Endothelial cell of umbilical vein (primary cell): ENCODE results near the gene NAT10. TPM values are rescaled to one million over a fixed set of nuclear protein-coding genes. Genes with fewer than 3 reads are reported as not detected.

Source experiments
- BruUV-seq: library from RNA; stranded (reverse); fragments of 400-500 nt; replicated peaks from 2 replicates; lab custom pipeline; 2021; lab: Mats Ljungman, UMichigan
- CTCF ChIA-PET: fragments of 300-600, 350-600 bp; sonication (Branson Sonifier 250); formaldehyde crosslinking; loops from one replicate; lab custom pipeline; 2021; ENCODE audit warnings: antibody characterized with exemption, inconsistent platforms; lab: Charles Lee
- POLR2A ChIA-PET: fragments of 300-600, 350-600 bp; sonication (Branson Sonifier 250); formaldehyde crosslinking; loops from one replicate; lab custom pipeline; 2021; ENCODE audit warnings: antibody characterized with exemption, inconsistent platforms; lab: Charles Lee
- DNase-seq: peaks from one replicate; pipeline ENCODE4 v3.0.0-alpha.2; 2011; ENCODE audit warnings: low read depth, low spot score
- FAIRE-seq: peaks from 2 replicates; lab custom pipeline; 2011; peaks lifted over from hg19 to GRCh38; lab: Jason Lieb, UNC
- H2AFZ ChIP-seq: 2 replicates; pipeline ENCODE4 v1.6.0; 2012; ENCODE audit warnings: low read depth, low read length, control low read depth, inconsistent platforms
- H3K27ac ChIP-seq: 2 replicates; pipeline ENCODE4 v1.5.1; 2011; ENCODE audit warnings: low read depth, mild to moderate bottlenecking, control low read depth, low read length, moderate library complexity; ENCODE audit not compliant: insufficient read depth
- H3K27me3 ChIP-seq, 2 experiments: 2 replicates each; pipeline versions ENCODE4 v1.6.0 to v1.6.1; 2011; ENCODE audit warnings: low read length in 2 of 2, mixed read lengths in 1 of 2; ENCODE audit not compliant: control insufficient read depth in 2 of 2, insufficient read depth in 2 of 2
- H3K36me3 ChIP-seq, 2 experiments: 2 replicates in 1 of 2; 3 replicates in 1 of 2; pipeline ENCODE4 v1.5.1; 2011; ENCODE audit warnings: low read length in 2 of 2, mild to moderate bottlenecking in 1 of 2, moderate library complexity in 1 of 2; ENCODE audit not compliant: control insufficient read depth in 2 of 2, insufficient read depth in 2 of 2; ENCODE audit errors: extremely low read depth in 1 of 2
- H3K4me1 ChIP-seq: 3 replicates; pipeline ENCODE4 v1.5.1; 2011; ENCODE audit warnings: mild to moderate bottlenecking, low read length; ENCODE audit not compliant: control insufficient read depth, insufficient read depth; ENCODE audit errors: extremely low read depth
- H3K4me2 ChIP-seq: 2 replicates; pipeline ENCODE4 v1.6.1; 2011; ENCODE audit warnings: low read length, control low read depth, mixed read lengths; ENCODE audit not compliant: insufficient read depth
- H3K4me3 ChIP-seq, 3 experiments: fragments of 200-600 bp in 1 of 3; sonication (generic), shearing (Covaris generic) in 1 of 3; replicated peaks in 1 of 3; 2 replicates each; pipeline ENCODE4 v1.5.1; 2011 to 2016; ENCODE audit warnings: control low read depth in 3 of 3, low read length in 3 of 3, mild to moderate bottlenecking in 2 of 3, inconsistent platforms in 1 of 3, low read depth in 1 of 3, moderate library complexity in 1 of 3; ENCODE audit not compliant: insufficient read depth in 1 of 3
- H3K79me2 ChIP-seq: 2 replicates; pipeline ENCODE4 v1.6.0; 2012; ENCODE audit warnings: low read length, inconsistent platforms; ENCODE audit not compliant: control insufficient read depth, insufficient read depth
- H3K9ac ChIP-seq: replicated peaks from 2 replicates; pipeline ENCODE3; 2011; ENCODE audit warnings: low read length, control low read depth; ENCODE audit not compliant: insufficient read depth; ENCODE audit errors: extremely low read depth
- H3K9me1 ChIP-seq: replicated peaks from 3 replicates; pipeline ENCODE4 v1.6.0; 2011; ENCODE audit warnings: mild to moderate bottlenecking, low read length; ENCODE audit not compliant: control insufficient read depth, insufficient read depth; ENCODE audit errors: extremely low read depth
- H3K9me3 ChIP-seq: replicated peaks from 2 replicates; pipeline ENCODE4 v1.5.1; 2012; ENCODE audit warnings: low read length, inconsistent platforms; ENCODE audit not compliant: control insufficient read depth, insufficient read depth
- H4K20me1 ChIP-seq: replicated peaks from 2 replicates; pipeline ENCODE3; 2011; ENCODE audit warnings: mild to moderate bottlenecking, low read length; ENCODE audit not compliant: control insufficient read depth, insufficient read depth; ENCODE audit errors: extremely low read depth
- CTCF ChIP-seq, 2 donors: IDR thresholded peaks; 1 replicate in 1 of 2; 2 replicates in 1 of 2; pipeline ENCODE4 v1.5.1; 2011; ENCODE audit warnings: low read length in 2 of 2, mild to moderate bottlenecking in 2 of 2, moderate library complexity in 2 of 2, control low read depth in 1 of 2, inconsistent platforms in 1 of 2, low read depth in 1 of 2; ENCODE audit not compliant: insufficient read depth in 1 of 2; ENCODE audit errors: extremely low read depth in 1 of 2
- EZH2 ChIP-seq: IDR thresholded peaks from 2 replicates; pipeline ENCODE4 v1.6.1; 2012; ENCODE audit warnings: borderline replicate concordance, low read depth, mild to moderate bottlenecking, moderate library complexity, low read length, inconsistent platforms; ENCODE audit not compliant: severe bottlenecking
- FOS ChIP-seq: IDR thresholded peaks from 2 replicates; pipeline ENCODE4 v1.6.1; 2011; ENCODE audit warnings: mild to moderate bottlenecking, low read length, moderate library complexity, borderline replicate concordance; ENCODE audit not compliant: insufficient read depth
- GATA2 ChIP-seq: IDR thresholded peaks from 2 replicates; pipeline ENCODE4 v1.7.0; 2011; ENCODE audit warnings: low read depth, mild to moderate bottlenecking, moderate library complexity, mixed read lengths, low read length; ENCODE audit not compliant: insufficient read length, insufficient read depth
- JUN ChIP-seq: IDR thresholded peaks from 2 replicates; pipeline ENCODE4 v1.6.1; 2011; ENCODE audit warnings: borderline replicate concordance, low read depth; ENCODE audit not compliant: insufficient read length, insufficient read depth
- MAX ChIP-seq: IDR thresholded peaks from 2 replicates; pipeline ENCODE4 v1.6.1; 2011; ENCODE audit not compliant: insufficient read depth, insufficient read length
- MYC ChIP-seq: IDR thresholded peaks from one replicate; pipeline ENCODE4 v1.6.1; 2011; ENCODE audit warnings: mild to moderate bottlenecking, low read depth, low read length
- POLR2A ChIP-seq: IDR thresholded peaks from 2 replicates; pipeline ENCODE4 v1.6.1; 2012; ENCODE audit warnings: low read depth, mild to moderate bottlenecking, control low read depth, low read length
- POLR2AphosphoS5 ChIP-seq: IDR thresholded peaks from 2 replicates; pipeline ENCODE4 v1.6.1; 2012; ENCODE audit warnings: low read depth, mild to moderate bottlenecking, control low read depth, low read length, moderate library complexity; ENCODE audit not compliant: insufficient read depth
- dilution Hi-C: fragments of 300-500 bp; cut with MboI; formaldehyde crosslinking; loops from one replicate; pipeline ENCODE4 v1.15.0; 2019; ENCODE audit warnings: low sequenced_read_pairs; ENCODE audit not compliant: extremely low pct_ligation_motif_present
- intact Hi-C: fragments of 100-400 bp; cut with micrococcal nuclease; formaldehyde crosslinking; loops from one replicate; pipeline ENCODE4 v1.10.0; 2022
- polyA plus RNA-seq, 4 experiments: library from polyadenylated mRNA; depleted of rRNA in 3 of 4; stranded (reverse) in 3 of 4; unstranded in 1 of 4; fragments of >200 nt; gene quantifications; 2 replicates each; pipeline versions ENCODE4 v1.2.1 to v1.2.3, GENCODE V29; 2011 to 2012; ENCODE audit warnings: missing spikeins in 1 of 4
- total RNA-seq: library from RNA; stranded (reverse); gene quantifications from 2 replicates; pipeline ENCODE4 v1.2.3, GENCODE V29; 2021

The NAT10 gene
- total and polyA plus RNA-seq, 2 donors (not counting 3 experiments of a cell fraction or from before 2014, with no cell fraction given): 32.0 to 57.6 TPM

- no peaks in the 10 kb centered on the region for H3K79me2 ChIP-seq
- no peaks in the 10 kb centered on the region for H3K27me3 ChIP-seq
- H3K4me1 ChIP-seq: no peaks in the 10 kb centered on the region
- ChIA-PET POLR2A (no interaction called here), CTCF (interaction anchor here (0.8 to 1.7 kb wide), 2 partner anchors 16 to 24 kb away, joined by 3 read pairs; no protein-coding TSS in a partner anchor)
- no peaks in the 10 kb centered on the region for H3K9me3 ChIP-seq
- H4K20me1 ChIP-seq: no peaks in the 10 kb centered on the region
- peaks cover 8 to 48% of the 10 kb centered on the region in 2 experiments for H3K36me3 ChIP-seq
- FAIRE-seq (no peak), DNase-seq (no peak)
- no peak overlapping the region for H3K27ac ChIP-seq
- H3K9ac ChIP-seq: no peak overlapping the region
- no peak overlapping the region for H3K4me3 ChIP-seq
- BruUV-seq: no TSS peak
- dilution Hi-C loops: no loop called here
- no peak overlapping the region for H2AFZ ChIP-seq
- no peaks in the 10 kb centered on the region for H3K9me1 ChIP-seq
- no peak overlapping the region for H3K4me2 ChIP-seq
- no peak for TF ChIP-seq FOS
- TF ChIP-seq MAX: no peak
- no peak for TF ChIP-seq JUN
- intact Hi-C loops: no loop called here
Measured at GRCh38 chr11:34135439-34135838, 30.0 kb downstream of the NAT10 start.

DNA sequence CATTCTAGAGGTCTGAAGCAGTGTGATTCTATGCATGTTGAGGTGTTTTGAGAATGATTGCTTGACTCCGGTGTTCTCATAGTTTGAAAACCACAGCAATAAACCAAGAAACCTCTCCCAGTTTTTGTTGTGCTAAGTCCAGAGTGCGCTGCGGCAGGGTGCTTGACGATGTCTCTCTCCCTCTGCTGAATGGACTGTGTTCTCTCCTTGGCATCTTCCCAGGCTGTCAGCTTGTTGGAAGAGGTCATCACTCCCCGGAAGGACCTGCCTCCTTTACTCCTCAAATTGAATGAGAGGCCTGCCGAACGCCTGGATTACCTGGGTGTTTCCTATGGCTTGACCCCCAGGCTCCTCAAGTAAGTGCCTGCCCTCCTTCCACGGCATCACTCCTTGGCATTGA is 31.0 kb downstream of the NAT10 start:
- no peak overlapping the region for H3K9ac ChIP-seq
- H2AFZ ChIP-seq: no peak overlapping the region
- CTCF ChIA-PET: interaction anchor here (1.7 kb wide), 1 partner anchor 15 kb away, joined by 3 read pairs; no protein-coding TSS in a partner anchor
- TF ChIP-seq EZH2 (no peak), CTCF (IDR thresholded peaks at IDR 0.05; ENCODE audit: extremely low read depth in 1 of 2, insufficient read depth in 1 of 2, low read depth in 1 of 2, low read length in 2 of 2) (no peak), JUN (no peak), POLR2AphosphoS5 (no peak), GATA2 (no peak), MAX (no peak), POLR2A (no peak), MYC (no peak), FOS (no peak)
- dilution Hi-C loops: no loop called here
- no peaks in the 10 kb centered on the region for H3K9me1 ChIP-seq
- FAIRE-seq: no peak
- no peak overlapping the region for H3K4me2 ChIP-seq
- H3K27ac ChIP-seq: no peak overlapping the region
- no peaks in the 10 kb centered on the region for H3K9me3 ChIP-seq
- DNase-seq: no peak
- H3K36me3 ChIP-seq: peaks cover 11 to 55% of the 10 kb centered on the region in 2 experiments
- BruUV-seq: no TSS peak
- H3K79me2 ChIP-seq: no peaks in the 10 kb centered on the region
- POLR2A ChIA-PET: interaction anchor here (0.7 kb wide), 1 partner anchor 220 kb away, joined by 3 read pairs; no protein-coding TSS in a partner anchor
- H3K27me3 ChIP-seq: no peaks in the 10 kb centered on the region
- H4K20me1 ChIP-seq: no peaks in the 10 kb centered on the region
- H3K4me1 ChIP-seq: no peaks in the 10 kb centered on the region
- intact Hi-C loops: no loop called here
- no peak overlapping the region for H3K4me3 ChIP-seq
